NCI-H2196 treated with DMSO at 0.1 percent for 48 hours (cell line): ENCODE results near the gene AMPD3.
A peak's percentile ranks its signal among the peaks of the same experiment; 100 is the strongest.

Experiments used
- DNase-seq: peaks from one replicate; lab custom pipeline; 2025; ENCODE audit not compliant: unreplicated experiment; lab: John Stamatoyannopoulos, UW

The AMPD3 gene

DNA sequence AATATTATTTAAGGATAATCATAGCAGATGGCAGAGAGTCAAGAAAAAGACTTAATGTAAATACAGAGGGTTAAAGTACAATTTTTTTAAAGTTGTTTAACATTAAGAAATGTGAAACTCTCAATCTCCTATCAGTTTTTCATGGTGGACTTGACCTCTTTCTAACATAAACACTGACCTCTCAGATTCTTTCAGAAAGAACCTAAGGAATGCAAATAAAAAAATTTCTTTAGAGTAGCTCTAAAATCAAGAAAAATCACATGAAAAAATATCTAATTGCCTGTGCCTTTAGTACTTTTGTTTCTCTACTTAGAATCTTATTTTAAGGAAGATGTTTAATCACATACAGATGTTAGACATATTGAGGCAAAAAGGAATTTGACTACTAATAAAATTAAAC lies 73.1 kb downstream of the AMPD3 start:
- no peak for DNase-seq

DNA sequence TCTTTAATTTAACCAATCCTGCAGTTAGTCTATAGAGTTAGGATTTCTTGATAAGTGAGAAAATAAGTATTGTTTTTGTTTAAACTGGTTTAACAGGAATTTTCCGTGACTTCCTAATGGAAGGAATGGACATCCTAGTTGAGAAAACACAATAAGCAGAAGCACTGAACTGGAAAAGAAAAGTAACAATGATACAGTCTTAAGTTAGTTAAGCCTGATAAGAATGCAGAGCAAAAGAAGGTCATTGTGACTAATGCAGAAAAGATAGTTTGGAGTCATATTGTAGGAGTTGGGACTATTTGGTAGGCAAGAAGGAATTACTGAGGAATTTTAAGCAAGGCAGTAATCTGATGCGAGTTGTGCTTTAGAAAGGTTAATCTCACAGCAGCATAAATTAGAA lies 74.2 kb downstream of the AMPD3 start:
- DNase-seq = no peak

DNA sequence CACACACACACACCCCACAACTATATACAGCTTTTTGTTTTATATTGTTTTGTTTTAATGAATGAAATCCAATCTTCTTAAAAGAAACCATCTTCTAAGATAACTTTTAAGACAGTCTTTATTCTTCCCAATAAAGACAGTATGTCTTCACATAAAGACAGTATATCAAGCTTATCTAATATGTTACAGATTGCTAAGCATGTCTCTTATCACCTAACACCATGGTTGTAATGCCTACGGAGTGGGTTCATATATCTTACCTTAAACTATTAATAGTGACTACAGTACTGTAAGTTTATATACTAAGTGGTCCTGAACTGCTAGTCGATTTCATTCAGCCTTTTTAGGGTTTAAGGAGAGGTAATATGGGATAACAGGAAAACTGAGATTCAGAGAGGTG lies 77.5 kb downstream of the AMPD3 start:
- DNase-seq = no peak

DNA sequence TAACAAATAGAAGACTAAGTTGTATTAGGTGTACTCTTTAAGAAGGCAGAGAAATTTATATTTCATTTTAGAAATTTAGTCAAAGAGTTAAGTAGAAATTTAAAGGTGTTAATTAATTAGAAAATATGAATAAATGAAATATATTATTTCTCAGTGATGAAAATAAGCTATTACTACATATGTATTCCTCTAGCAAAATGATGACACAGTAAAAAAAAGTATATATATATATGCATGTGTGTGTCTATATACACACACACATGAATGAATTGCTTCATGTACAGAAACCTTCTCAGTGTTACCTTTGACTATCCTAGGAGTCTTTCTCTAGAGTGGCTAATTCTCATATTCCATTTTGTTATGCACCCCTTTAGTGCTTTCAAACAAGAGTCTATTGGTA lies 78.3 kb downstream of the AMPD3 start:
- no peak for DNase-seq

DNA sequence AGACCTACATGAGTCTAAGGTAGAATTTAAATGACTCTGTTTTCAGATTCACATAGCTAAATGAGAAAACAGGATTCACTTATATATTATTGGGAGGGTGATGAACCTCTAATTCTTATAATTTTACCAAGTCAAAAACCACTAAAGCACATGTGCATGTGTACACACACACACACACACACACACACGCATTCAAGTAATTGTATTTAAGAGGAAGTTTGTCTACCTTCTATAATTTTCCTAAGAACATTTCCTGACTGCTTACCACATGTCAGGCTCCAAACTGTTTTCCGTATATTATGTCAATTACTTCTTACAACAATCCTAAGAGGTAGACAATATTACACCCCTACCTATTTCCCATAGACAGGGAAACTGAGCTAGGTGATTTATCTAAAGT lies 79.3 kb downstream of the AMPD3 start:
- no peak for DNase-seq

DNA sequence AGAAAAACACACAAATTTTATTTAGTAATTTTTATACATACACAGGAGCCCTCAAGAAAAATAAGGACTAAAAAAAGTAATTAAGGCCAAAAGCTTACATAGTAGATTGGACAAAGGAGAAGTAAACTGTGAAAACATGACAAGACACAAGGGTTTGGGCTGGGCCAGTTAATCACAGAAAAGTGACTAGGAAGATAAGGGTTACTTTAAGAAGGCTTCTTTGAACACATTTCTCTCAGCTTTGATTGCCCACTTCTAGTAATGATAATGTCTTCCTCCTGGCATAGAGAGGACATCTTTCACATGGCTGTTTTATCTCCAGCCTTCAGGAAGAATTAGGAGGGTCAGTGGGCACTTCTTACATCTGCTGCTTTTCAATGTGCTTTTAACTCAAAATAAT lies 82.5 kb downstream of the AMPD3 start:
- no peak for DNase-seq

DNA sequence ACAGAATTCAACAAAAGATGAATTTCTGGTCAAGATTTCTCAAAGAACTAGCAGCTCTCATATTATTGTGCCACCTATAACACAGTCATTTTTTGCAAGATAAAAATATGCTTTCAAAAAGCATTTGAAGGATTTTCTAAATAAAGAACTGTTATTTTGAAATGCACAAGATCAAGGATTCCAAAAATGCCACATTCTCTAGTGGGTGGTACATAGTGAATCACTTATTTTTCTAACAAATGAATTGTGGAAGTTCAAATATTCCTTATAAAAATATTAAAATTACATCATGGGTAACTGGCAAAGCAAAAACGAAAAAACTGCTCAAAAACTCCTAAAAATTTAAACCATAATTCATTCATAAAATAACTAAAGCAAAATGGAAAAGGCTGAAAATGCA lies 83.9 kb downstream of the AMPD3 start:
- DNase-seq = no peak

DNA sequence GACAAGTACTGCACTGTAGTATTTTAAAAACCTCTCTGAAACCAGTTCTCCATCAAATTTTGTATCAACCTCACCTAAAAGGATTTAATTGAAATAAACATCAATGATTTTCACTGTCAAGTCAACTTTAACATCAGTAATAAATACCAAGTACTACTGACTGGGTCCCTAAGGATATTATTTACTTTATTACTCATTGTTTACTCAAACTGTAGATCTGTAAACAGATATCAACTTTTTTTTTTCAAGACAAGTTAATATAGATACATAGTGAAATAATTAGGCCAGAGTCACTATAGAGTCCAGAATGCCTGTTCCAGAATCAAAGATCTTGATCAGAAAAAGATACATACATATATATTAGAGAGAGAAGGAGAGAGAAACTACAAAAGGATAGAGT lies 84.3 kb downstream of the AMPD3 start:
- DNase-seq = no peak

DNA sequence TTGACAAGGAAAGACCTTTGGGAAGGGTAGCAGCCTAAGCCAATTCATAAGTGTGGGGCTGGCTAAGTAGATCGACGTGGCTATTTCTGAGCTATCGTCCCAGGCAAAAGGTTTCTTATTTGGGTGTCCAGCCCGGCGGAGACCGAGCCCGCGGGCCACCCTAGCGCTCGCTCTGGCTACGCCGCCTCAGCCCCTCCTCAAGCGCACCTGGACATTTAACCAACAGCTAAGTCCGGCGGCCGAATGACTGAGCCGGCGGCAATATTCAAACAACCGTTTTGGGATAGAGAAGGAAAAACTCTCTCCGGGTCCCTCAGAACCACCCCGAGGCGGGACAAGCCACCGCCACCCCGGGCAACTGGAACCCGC lies 85.5 kb downstream of the AMPD3 start:
- no peak for DNase-seq

DNA sequence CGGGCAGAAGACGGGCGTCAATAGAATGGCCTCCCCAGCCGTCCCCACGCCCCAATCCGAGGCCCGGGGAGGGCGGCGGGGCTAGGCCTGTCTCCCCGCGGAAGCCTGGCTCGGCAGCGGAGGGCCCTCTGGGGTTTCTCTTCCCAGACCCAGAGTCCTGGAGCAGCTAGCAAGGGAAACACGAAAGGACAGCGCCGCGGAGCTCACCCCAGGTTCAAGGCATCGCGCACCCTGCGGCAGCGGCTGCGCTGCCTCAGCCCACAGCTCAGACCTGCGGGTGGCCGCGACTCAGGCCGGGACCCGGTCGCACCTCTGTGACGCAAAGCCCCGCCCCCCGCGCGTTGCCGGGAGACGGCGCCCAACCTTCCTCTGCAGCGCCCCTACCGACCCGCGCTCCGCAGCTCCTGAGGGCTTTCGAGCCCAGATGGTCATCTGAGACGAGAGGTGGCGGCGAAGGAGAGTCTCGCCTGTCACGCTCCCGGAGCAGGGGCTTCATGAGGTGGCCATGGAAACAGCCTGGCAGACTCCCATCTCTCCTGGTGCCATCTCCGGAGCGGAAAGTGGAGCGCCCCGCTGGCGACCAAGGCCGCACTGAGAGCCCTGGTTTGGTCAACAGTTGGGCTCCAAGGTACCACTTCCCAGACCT lies 86.0 kb downstream of the AMPD3 start, which contains the start of gene RNF141:
Gene RNF141, minus strand, starts transcription at position 273 of the 646 bp plus-strand sequence. CDS start 7,029 bp downstream, outside the sequence.
- peak; percentile 90 for DNase-seq

DNA sequence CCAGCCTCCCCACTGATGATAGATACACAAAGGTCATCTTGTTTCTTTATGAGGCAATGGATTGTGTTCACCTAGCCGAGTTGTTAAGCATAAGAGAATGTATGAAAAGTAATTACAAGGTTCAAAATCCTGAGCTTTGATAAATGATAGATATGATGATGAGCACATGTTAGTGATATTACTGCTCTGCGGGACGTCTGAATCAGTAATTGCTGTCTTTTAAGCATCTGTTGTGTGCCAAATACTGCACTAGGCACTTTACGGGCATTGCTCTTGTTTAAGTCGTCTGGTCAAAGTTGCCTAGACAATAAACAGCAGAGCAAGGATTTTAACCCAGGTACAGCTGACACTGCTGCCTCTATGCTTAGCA lies 86.5 kb downstream of the AMPD3 start:
- no peak for DNase-seq

DNA sequence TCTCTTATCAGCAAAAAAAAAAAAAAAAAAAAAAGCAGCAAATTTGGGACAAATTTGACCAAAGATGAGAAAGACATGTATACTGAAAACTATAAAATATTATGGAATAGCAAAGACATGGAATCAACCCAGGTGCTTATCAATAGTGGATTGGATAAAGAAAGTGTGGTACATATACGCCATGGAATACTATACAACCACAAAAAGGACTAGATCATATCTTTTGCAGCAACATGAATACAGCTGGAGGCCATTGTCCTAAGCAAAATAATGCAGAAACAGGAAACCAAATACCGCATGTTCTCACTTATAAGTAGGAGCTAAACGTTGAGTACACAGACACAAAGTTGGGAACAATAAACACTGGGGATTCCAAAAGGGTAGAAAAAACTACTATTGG lies 87.7 kb downstream of the AMPD3 start:
- no peak for DNase-seq

DNA sequence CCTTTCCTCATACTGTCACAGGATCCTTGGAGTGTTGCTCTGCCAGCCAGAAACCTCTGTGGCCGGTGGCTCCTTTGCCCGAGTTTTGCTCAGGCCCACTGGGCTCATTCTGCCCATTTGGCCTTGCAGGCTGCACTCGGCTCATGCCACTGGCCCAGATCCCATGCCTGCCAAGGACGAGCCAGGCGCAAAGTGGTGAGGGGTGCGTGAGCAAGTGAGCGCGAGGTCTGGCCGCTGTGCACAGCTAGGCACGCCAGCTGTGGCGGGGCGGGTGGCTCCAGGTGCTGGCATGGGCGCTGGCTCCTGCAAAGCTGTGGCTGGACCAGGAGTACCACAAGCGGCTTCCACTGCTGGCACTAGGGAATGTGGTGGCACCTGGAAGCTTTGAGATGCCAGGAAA lies 88.7 kb downstream of the AMPD3 start:
- DNase-seq = no peak

DNA sequence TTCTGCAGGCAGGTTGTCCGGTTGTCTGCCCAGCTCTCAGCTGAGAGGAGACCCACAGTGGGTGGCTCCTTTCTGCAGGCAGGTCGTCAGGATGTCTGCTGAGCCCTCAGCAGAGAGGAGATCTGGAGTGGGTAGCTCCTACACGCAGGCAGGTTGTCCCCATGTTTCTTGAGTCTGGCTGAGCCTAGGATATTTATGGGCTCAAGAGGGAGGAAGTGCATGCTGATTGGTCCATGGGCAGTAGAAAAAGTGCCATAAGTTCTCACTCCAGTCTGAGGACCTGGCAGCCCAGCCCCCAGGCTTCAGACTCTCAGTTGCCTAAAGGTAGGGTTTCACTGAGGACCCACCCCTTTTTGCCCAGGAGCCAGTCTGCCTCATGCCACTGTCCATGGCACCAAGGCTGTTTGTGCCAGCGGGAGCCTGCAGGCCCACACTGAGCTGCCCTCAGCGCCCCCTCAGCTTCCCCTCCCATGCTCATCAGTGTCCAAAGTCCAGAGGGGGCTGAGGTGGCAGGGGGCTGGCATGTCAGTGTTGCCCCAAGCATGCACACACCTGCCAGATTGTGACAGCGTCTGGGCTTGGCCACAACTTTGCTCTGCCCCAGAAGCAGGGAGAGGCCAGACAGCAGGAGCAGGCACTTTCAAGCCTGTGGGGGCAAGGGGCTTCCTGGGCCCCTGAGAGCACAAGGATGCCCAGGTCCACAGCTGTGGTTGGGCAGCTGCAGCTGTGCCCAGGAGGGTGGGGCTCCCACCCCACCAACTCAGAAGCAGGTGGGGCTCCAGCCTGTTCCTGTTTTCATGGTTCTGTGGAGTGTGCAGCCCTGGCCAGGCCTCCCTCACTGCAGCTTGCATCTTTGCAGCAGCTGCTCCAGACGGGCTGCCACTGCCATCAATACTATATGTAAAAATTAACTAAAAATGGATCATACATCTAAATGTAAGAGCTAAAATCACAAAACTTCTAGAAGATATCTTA lies 89.7 kb downstream of the AMPD3 start:
- DNase-seq = no peak

DNA sequence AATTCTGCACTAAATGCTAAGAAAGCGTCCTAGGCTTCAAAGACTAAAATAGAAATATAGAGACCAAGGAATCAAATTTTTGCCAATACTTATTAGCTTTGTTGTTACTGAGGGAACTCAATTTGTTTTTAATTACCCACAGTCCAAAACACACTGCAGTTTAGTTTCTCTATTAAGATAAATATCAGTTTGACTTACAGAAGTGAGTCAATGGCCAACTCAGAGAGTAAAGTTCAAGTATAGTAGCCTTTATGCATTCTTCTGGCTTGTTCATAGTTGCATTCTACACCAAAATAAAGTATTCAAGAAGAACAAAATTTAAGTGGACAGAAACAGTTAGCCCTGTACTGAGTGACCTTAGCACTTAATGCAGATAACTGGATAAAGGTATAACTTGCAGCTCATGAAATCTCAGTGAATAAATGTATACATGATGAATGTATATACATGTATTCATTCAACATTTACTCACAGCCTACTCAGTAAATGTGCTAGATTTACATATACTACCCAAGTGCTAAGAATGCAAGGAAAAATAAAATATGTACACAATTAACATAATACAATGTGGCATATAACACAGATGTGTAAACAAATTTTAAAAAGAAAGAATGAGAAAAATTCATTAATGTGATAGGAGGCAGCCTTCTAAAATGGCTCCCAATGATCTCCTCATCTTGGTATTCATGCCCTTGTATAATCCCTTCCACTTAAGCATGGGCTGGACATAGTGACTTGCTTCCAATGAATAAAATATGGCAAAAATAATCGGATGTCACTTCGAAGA lies 95.6 kb downstream of the AMPD3 start:
- DNase-seq = no peak

DNA sequence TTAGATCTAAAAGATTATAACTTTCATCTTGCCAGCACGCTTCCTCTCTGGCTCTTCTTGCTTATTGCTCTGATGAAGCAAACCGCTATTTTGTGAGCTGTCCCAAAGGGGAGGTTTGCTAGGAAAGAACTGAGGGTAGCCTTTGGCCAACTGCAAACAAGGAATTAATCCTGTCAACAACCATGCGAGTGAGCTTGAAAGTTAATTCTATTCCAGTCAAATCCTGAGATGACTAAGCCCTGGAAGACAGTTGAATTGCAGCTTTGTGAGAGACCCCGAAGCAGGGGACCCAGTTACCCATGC lies 96.2 kb downstream of the AMPD3 start:
- no peak for DNase-seq

DNA sequence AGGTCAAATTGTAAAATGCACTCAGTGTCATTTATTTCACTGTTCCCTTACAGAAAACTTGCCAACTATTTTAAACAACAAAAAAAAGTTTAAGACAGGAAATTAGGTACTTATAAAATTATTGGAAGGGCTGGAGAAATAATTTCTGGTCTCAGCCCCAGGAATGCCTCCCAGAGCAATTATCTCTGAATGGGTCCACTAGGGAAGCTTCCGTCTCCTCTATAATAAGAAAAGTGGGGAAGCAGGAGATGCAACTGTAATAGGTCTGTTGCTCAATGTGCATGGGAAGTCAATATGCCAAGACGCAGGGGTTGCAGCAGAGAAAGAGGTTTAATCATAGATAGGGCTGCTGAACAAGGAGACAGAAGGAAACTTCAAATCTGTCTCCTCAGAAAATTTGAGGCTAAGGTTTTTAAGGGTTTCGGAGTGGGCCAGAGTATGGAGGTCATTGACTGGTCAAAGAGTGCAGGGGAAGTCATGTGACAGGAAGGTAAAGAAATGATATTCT lies 96.8 kb downstream of the AMPD3 start:
- no peak for DNase-seq

DNA sequence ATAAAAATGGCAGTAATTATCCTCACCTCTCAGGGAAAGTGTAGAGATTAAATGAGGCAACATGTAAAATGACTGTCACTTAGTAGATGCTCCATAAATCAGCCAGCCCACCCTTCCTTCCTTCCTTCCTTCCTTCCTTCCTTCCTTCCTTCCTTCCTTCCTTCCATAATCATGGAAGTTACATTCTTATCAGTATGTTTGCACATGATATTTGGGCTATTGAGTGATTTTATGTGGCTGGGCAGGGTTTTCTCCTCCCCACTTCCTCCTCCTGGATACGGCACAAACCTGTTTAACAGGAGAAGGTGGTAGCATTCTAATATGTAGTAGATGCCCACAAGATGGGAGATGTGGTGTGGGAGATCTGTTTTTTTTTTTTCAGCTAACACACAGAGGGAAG lies 101.5 kb downstream of the AMPD3 start:
- DNase-seq = no peak
